ENCODE results near the gene GNAI1.

- no peak for TF ChIP-seq CTCF (IDR thresholded peaks at IDR 0.05; ENCODE audit: low read depth, low read length, poor library complexity, severe bottlenecking)
- TF ChIP-seq EZH2phosphoT487 (IDR thresholded peaks at IDR 0.05; ENCODE audit: borderline replicate concordance, low read length), result no peak
These were observed 90.7 kb downstream of the GNAI1 start for GRCh38 chr7:80225361-80225760.
